AG04450 (cell line): Measurements from ENCODE around the gene RASGRF2. TPM values are rescaled to one million over a fixed set of nuclear protein-coding genes. Genes with fewer than 3 reads are reported as not detected.

Experiments used
- CTCF ChIA-PET: fragments of 300-600, 350-600 bp; formaldehyde crosslinking; extraction: SDS; loops from one replicate; lab custom pipeline; 2022; ENCODE audit warnings: antibody characterized with exemption, inconsistent platforms; lab: Charles Lee
- POLR2A ChIA-PET: fragments of 350-600 bp; formaldehyde crosslinking; extraction: SDS; loops from one replicate; lab custom pipeline; 2021; ENCODE audit warnings: antibody characterized with exemption, inconsistent platforms; lab: Yijun Ruan, JAX
- DNase-seq: peaks from one replicate; pipeline ENCODE4 v3.0.0-alpha.2; 2011; ENCODE audit warnings: low read depth, low spot score
- H3K27ac ChIP-seq: one replicate; pipeline ENCODE4 v1.5.1; 2012; ENCODE audit warnings: low read depth, low read length, control low read depth
- H3K27me3 ChIP-seq: one replicate; pipeline ENCODE4 v1.6.0; 2012; ENCODE audit warnings: low read length; ENCODE audit not compliant: control insufficient read depth, insufficient read depth
- H3K4me3 ChIP-seq: 2 replicates; pipeline ENCODE4 v1.5.1; 2011; ENCODE audit warnings: mild to moderate bottlenecking, low read depth, low read length, control low read depth
- H3K9me3 ChIP-seq: 2 replicates; pipeline ENCODE4 v1.5.1; 2012; ENCODE audit warnings: low read length; ENCODE audit not compliant: control insufficient read depth, insufficient read depth
- polyA plus RNA-seq: library from polyadenylated mRNA; depleted of rRNA; stranded (reverse); fragments of >200 nt; gene quantifications from 2 replicates; pipeline ENCODE4 v1.2.3, GENCODE V29; 2011
- TF ChIP-seq, protein P1 (sequence below): IDR thresholded peaks from 2 replicates; pipeline ENCODE4 v1.5.1; 2011; ENCODE audit warnings: low read depth, low read length, control low read depth, inconsistent platforms

RASGRF2 gene
- polyA plus RNA-seq, 1 experiment = 19.5 TPM

GRCh38 chr5:81097713-81098112 lies 137.6 kb downstream of the RASGRF2 start:
- Histone ChIP-seq H3K27me3 (no peaks in the 10 kb centered on the region), H3K9me3 (no peaks in the 10 kb centered on the region), H3K4me3 (no peak overlapping the region), H3K27ac (no peak overlapping the region)
- peak; percentile 24 for DNase-seq
- POLR2A ChIA-PET = no interaction called here
- CTCF ChIA-PET = no interaction called here
- TF ChIP-seq, protein P1, sequence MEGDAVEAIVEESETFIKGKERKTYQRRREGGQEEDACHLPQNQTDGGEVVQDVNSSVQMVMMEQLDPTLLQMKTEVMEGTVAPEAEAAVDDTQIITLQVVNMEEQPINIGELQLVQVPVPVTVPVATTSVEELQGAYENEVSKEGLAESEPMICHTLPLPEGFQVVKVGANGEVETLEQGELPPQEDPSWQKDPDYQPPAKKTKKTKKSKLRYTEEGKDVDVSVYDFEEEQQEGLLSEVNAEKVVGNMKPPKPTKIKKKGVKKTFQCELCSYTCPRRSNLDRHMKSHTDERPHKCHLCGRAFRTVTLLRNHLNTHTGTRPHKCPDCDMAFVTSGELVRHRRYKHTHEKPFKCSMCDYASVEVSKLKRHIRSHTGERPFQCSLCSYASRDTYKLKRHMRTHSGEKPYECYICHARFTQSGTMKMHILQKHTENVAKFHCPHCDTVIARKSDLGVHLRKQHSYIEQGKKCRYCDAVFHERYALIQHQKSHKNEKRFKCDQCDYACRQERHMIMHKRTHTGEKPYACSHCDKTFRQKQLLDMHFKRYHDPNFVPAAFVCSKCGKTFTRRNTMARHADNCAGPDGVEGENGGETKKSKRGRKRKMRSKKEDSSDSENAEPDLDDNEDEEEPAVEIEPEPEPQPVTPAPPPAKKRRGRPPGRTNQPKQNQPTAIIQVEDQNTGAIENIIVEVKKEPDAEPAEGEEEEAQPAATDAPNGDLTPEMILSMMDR = no peak

DNA sequence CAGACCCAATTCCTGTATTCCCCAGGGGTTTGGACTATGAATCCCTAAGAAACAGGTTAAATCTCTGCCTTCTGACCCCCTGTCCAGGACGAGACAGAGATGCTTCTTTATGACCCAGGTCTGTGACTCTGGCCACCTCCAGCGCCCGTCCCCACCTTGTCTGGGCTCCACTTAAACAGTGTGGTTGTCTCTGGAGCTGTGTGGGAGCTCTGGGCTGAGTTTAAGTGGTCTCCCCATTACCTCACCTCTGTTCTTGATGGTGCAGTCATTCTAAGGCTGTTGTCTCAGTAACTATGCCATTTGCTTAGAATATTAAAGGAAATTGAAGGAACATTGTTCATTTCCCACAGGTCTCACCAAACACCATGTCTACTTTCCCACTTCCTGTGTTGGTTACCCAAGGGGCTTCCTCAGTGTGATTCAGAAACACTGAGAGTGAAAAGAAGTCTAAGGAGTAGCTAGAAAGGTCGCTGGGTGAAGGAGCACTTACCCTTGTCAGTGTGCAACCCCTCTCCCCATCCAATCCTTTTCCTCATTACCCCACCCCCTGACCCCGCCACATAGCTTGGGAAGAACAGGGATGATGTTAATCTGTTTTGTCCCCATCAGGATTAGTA lies 145.2 kb downstream of the RASGRF2 start:
- Histone ChIP-seq H3K9me3 (no peaks in the 10 kb centered on the region), H3K4me3 (no peak overlapping the region), H3K27me3 (no peaks in the 10 kb centered on the region), H3K27ac (no peak overlapping the region)
- CTCF ChIA-PET = no interaction called here
- no peak for DNase-seq
- TF ChIP-seq, protein P1 = no peak
- POLR2A ChIA-PET = no interaction called here

DNA sequence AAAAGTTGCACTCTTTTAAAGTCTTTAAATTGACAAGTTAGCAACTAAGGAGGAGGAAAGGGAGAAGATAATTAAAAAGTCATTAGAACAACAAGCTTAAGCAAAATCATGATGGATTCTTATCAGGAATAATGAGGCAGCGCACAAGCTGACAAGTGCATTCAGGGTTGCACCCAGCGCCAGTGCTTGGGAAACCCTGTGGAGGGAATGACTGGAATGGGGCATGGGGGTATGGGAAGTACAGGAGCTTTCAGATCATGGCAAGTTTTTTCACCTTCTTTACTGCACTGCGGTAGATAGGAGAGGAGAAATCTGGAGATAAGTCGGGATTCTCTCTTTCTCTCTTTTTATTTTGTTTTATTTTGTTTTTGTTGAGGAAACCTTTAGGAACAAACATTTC lies 155.1 kb downstream of the RASGRF2 start:
- no peaks in the 10 kb centered on the region for H3K27me3 ChIP-seq
- no peak overlapping the region for H3K4me3 ChIP-seq
- CTCF ChIA-PET = interaction anchor here (1.0 kb wide), 1 partner anchor 155 kb away, joined by 3 read pairs; the partner anchor contains the start of gene RASGRF2
- H3K9me3 ChIP-seq = no peaks in the 10 kb centered on the region
- TF ChIP-seq, protein P1 = no peak
- no peak for DNase-seq
- H3K27ac ChIP-seq = no peak overlapping the region
- POLR2A ChIA-PET = no interaction called here

DNA sequence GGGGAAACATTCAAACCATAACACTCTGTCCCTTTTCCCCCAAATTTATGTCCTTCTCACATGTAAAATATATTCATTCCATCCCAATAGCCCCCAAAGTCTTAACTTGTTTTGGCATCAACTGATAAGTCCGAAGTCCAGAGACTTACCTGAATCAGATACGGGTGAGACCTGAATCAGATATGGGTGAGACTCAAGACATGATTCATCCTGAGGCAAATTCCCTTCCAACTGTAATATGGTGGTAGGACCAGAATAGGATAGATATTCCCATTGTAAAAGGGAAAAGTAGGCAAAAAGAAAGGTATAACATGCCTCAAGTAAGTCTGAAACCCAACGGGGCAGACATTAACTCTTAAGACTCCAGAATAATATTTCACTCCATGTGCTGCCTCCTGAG lies 157.4 kb downstream of the RASGRF2 start:
- no peak for DNase-seq
- Histone ChIP-seq H3K27ac (no peak overlapping the region), H3K27me3 (no peaks in the 10 kb centered on the region), H3K4me3 (no peak overlapping the region), H3K9me3 (no peaks in the 10 kb centered on the region)
- CTCF ChIA-PET = interaction anchor here (0.6 to 1.3 kb wide), 2 partner anchors 9 to 438 kb away, joined by 4 read pairs; no protein-coding TSS in a partner anchor
- POLR2A ChIA-PET = no interaction called here
- TF ChIP-seq, protein P1 = no peak

GRCh38 chr5:81121273-81121672 lies 161.1 kb downstream of the RASGRF2 start:
- Histone ChIP-seq H3K9me3 (no peaks in the 10 kb centered on the region), H3K27me3 (no peaks in the 10 kb centered on the region), H3K27ac (no peak overlapping the region), H3K4me3 (no peak overlapping the region)
- CTCF ChIA-PET = no interaction called here
- no peak for DNase-seq
- TF ChIP-seq, protein P1 = no peak
- POLR2A ChIA-PET = no interaction called here
